NT2/D1 (cell line): ENCODE results near the gene PPFIBP1.

ENCODE experiments used
- YY1 ChIP-seq: IDR thresholded peaks from 2 replicates; pipeline ENCODE4 v1.6.1; 2011; ENCODE audit not compliant: insufficient read length, insufficient read depth
- ZNF274 ChIP-seq: IDR thresholded peaks from 2 replicates; pipeline ENCODE4 v1.6.1; 2011; ENCODE audit warnings: mild to moderate bottlenecking, low read depth, low read length

DNA sequence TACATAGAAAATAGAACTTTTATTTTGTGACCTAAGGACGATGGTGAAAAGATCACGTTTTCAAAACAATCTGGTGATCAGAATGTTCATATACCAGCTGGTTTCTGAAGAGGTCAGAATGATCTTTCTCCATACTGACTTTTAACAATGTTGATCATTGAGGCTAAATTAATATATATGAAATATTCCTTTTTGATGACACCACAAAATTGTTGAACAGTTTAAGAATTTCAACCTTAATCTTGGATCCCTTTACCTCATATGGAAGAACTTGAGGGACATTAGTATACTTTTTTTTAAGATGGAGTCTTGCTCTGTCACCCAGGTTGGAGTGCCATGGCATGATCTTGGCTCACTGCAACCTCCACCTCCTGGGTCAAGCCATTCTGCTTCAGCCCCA lies 169.4 kb downstream of the PPFIBP1 start:
- no peak for TF ChIP-seq YY1
- no peak for TF ChIP-seq ZNF274
